Right lobe of liver (tissue), 6 donors: Measurements from ENCODE around the gene FAM89A. TPM values are rescaled to one million over a fixed set of nuclear protein-coding genes. Genes with fewer than 3 reads are reported as not detected.

Experiments
- ATAC-seq, 4 donors: fragments of 200-7000 bp; cut with Tn5 transposase; one replicate each; pipeline ENCODE4 v1.9.1; 2020; ENCODE audit warnings: mild to moderate bottlenecking in 4 of 4, moderate library complexity in 4 of 4
- DNase-seq, 3 donors: peaks; one replicate each; pipeline ENCODE4 v3.0.0-alpha.2; 2020
- H3K27ac ChIP-seq, 3 donors: fragments of 200-600 bp; one replicate each; pipeline ENCODE4 v1.8.0; 2022
- H3K27me3 ChIP-seq, 2 donors: fragments of 200-600 bp; one replicate each; pipeline ENCODE4 v1.8.0; 2022
- H3K36me3 ChIP-seq, 4 donors: fragments of 200-600 bp; sonication (generic) in 1 of 4; one replicate each; pipeline versions ENCODE4 v1.5.1 to v1.8.0; 2017 to 2022; ENCODE audit warnings: control low read depth in 1 of 4
- H3K4me1 ChIP-seq, 4 donors: fragments of 200-600 bp; sonication (generic) in 1 of 4; one replicate each; pipeline versions ENCODE4 v1.5.1 to v1.8.0; 2017 to 2022; ENCODE audit warnings: control low read depth in 1 of 4
- H3K4me3 ChIP-seq, 3 donors: fragments of 200-600 bp; one replicate each; pipeline ENCODE4 v1.8.0; 2022
- H3K9me3 ChIP-seq, 4 donors: fragments of 200-600 bp; sonication (generic) in 1 of 4; one replicate each; pipeline versions ENCODE4 v1.5.1 to v1.8.0; 2017 to 2022; ENCODE audit warnings: control low read depth in 1 of 4
- POLR2A ChIP-seq: fragments of 450-650 bp; IDR thresholded peaks from one replicate; pipeline ENCODE4 v1.6.1; 2017; ENCODE audit warnings: antibody characterized with exemption, mild to moderate bottlenecking
- WGBS: methylation state at CpG from one replicate; pipeline ENCODE4 v1.1.6; 2018; ENCODE audit warnings: low coverage, low lambda C conversion rate; ENCODE audit not compliant: insufficient coverage; ENCODE audit errors: missing lambda C conversion rate; 5-methylcytosine and 5-hydroxymethylcytosine counted together
- intact Hi-C, 2 donors: fragments of 100-400 bp; cut with DNase I; formaldehyde crosslinking; loops; one replicate each; pipeline versions ENCODE4 v1.11.2 to v1.14.1; 2022
- total RNA-seq, 6 experiments: library from RNA; depleted of rRNA in 2 of 6; stranded (reverse); fragments of >200 nt in 2 of 6; fragmentation: NEBNext Ultra II Directional in 3 of 6; extraction: Animal tissue kit (Norgen Biotek cat#: 25700) in 3 of 6; gene quantifications; one replicate each; pipeline versions ENCODE4 v1.1.0 to v1.2.4, GENCODE V29; 2016 to 2023
- TF ChIP-seq, protein P1 (sequence below), 4 donors: fragments of 200-600 bp in 3 of 4; fragments of 450-650 bp in 1 of 4; IDR thresholded peaks; one replicate each; pipeline versions ENCODE4 v1.5.1 to v1.8.0; 2016 to 2022; ENCODE audit warnings: antibody characterized with exemption in 4 of 4, mild to moderate bottlenecking in 2 of 4
- donor health status: DM: no; HTN: yes; CAD: no.
- donor health status: DM: no; HTN: no; CAD: no.
- donor health status: DM: no; HTN: no; CAD: no.
- donor health status: DM: no; HTN: yes; CAD: no.
- donor health status: DM: no; HTN: yes; CAD: no.

Gene FAM89A
- total RNA-seq, 6 experiments from 2014 or later = 3.7 to 12.8 (median 6.8) TPM

DNA sequence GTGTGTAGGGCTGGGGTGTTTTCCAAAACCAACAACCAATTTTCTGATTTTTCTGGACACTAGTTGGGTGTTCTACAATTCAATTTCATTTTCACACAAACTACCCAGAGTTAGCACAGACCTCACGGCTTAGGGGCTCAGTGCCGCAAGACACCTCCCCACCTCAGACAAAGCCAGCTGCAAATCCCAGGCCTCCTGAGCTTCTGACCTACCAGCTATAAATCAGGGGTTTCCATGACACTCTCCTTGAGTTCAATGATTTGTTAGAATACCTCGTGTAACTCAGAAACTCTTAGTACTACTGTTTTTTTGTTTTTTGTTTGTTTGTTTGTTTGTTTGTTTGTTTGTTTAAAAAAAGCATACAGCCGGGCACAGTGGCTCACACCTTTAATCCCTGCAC lies 28.7 kb upstream of the FAM89A start:
- intact Hi-C loops = no loop called here
- no peaks in the 10 kb centered on the region for H3K4me1 ChIP-seq
- H3K9me3 ChIP-seq = no peaks in the 10 kb centered on the region
- 63% methylated on average over 4 of the region's 4 CpGs for WGBS
- no peak overlapping the region for H3K27ac ChIP-seq
- H3K36me3 ChIP-seq = no peaks in the 10 kb centered on the region
- ATAC-seq (no peak), DNase-seq (no peak)
- no peaks in the 10 kb centered on the region for H3K27me3 ChIP-seq
- no peak overlapping the region for H3K4me3 ChIP-seq
- TF ChIP-seq, protein P1, sequence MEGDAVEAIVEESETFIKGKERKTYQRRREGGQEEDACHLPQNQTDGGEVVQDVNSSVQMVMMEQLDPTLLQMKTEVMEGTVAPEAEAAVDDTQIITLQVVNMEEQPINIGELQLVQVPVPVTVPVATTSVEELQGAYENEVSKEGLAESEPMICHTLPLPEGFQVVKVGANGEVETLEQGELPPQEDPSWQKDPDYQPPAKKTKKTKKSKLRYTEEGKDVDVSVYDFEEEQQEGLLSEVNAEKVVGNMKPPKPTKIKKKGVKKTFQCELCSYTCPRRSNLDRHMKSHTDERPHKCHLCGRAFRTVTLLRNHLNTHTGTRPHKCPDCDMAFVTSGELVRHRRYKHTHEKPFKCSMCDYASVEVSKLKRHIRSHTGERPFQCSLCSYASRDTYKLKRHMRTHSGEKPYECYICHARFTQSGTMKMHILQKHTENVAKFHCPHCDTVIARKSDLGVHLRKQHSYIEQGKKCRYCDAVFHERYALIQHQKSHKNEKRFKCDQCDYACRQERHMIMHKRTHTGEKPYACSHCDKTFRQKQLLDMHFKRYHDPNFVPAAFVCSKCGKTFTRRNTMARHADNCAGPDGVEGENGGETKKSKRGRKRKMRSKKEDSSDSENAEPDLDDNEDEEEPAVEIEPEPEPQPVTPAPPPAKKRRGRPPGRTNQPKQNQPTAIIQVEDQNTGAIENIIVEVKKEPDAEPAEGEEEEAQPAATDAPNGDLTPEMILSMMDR (IDR thresholded peaks at IDR 0.05) = no peak
- no peak for TF ChIP-seq POLR2A

DNA sequence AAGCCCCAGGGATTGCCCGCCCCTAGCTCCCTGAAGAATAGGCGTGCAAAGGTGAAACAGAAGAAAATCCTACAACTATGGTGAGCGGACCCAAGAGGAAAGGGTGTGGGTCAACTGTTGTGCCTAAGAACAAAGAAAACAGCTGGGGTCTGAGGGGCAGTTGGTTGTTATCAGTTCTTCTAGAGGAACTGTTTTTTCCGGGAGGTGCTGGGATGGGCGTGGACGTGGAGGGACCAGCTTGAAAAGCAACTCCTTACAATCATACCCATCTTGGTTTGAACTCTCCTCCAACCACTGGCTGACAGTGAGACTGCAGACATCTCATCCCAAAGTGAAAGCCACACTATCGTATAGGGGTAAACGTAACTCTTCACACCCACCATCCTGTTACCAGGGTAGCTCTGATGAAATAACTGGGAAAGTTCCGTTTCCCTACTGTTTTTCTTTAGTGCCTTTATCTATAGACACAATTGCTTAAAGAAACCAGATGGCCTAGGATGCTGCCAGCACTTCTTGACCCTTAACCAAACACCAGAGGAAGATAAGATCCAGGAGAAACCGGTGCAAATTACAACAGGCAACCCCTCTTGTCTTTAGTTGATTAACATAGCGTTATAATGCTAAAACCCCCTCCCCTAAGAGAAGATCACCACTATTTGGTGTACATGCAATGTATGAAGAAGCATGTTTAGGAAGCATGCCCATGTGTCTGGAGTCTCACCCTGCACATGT lies 25.6 kb upstream of the FAM89A start:
- Histone ChIP-seq H3K27ac (no peak overlapping the region), H3K36me3 (no peaks in the 10 kb centered on the region), H3K27me3 (no peaks in the 10 kb centered on the region), H3K4me3 (no peak overlapping the region), H3K9me3 (no peaks in the 10 kb centered on the region), H3K4me1 (no peaks in the 10 kb centered on the region)
- ATAC-seq (no peak), DNase-seq (no peak)
- 58% methylated on average over 11 of the region's 11 CpGs for WGBS
- intact Hi-C loops = no loop called here
- TF ChIP-seq, protein P1 (IDR thresholded peaks at IDR 0.05) = no peak
- no peak for TF ChIP-seq POLR2A

DNA sequence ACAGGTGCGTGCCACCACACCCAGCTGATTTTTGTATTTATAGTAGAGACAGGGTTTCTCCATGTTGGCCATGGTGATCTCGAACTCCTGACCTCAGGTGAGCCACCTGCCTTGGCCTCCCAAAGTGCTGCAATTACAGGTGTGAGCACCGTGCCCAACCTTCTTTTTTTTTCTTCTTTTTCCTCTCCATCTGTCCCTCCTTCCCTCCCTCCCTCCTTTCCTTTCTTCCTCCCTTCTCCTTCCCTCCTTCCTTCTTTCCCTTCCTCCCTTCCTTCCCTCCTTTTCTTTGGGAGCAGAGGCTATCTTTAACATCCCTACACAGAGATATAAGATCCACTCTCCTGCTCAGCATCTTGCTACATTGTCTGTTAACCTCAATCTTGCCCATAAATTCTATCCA lies 24.4 kb upstream of the FAM89A start:
- H3K4me3 ChIP-seq = no peak overlapping the region
- no peak overlapping the region for H3K27ac ChIP-seq
- no peaks in the 10 kb centered on the region for H3K27me3 ChIP-seq
- no peaks in the 10 kb centered on the region for H3K36me3 ChIP-seq
- no peak for ATAC-seq
- intact Hi-C loops = no loop called here
- DNase-seq = no peak
- no peaks in the 10 kb centered on the region for H3K4me1 ChIP-seq
- WGBS = 72% methylated on average over 2 of the region's 3 CpGs
- TF ChIP-seq, protein P1 (IDR thresholded peaks at IDR 0.05) = no peak
- no peak for TF ChIP-seq POLR2A
- H3K9me3 ChIP-seq = no peaks in the 10 kb centered on the region

DNA sequence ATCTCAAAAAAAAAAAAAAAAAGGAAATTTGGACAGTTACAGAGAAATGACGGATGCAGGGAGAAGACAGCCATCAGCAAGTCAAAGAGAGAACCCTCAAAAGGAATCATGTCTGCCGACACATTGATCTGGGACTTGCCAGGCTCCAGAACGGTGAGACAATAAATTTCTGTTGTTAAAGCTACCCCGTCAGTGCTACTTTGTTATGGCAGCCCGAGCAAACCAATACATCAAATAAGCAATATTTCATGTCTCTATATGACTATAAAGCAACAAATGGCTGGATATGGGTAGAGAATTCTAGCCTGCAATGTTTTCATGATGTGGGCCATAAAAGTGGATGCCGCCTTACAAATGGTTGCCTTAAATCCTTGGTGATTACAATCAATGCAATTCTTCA lies 23.3 kb upstream of the FAM89A start:
- Histone ChIP-seq H3K27ac (no peak overlapping the region), H3K36me3 (no peaks in the 10 kb centered on the region), H3K4me3 (no peak overlapping the region), H3K27me3 (no peaks in the 10 kb centered on the region), H3K4me1 (peaks cover 0 to 5% (median 0%) of the 10 kb centered on the region in 4 donors), H3K9me3 (no peaks in the 10 kb centered on the region)
- intact Hi-C loops = no loop called here
- TF ChIP-seq, protein P1 (IDR thresholded peaks at IDR 0.05) = no peak
- TF ChIP-seq POLR2A = no peak
- ATAC-seq = no peak
- WGBS = 78% methylated on average over 6 of the region's 6 CpGs
- no peak for DNase-seq
